Hepatocyte (in vitro differentiated cells): Measurements from ENCODE around the gene OLFML1.

Experiments used
- EZH2phosphoT487 ChIP-seq: fragments of 200-600 bp; sonication (generic); IDR thresholded peaks from one replicate; pipeline ENCODE4 v1.6.1; 2018; ENCODE audit warnings: antibody characterized with exemption, mild to moderate bottlenecking, low read depth, moderate library complexity; ENCODE audit not compliant: unreplicated experiment, severe bottlenecking
- TF ChIP-seq, protein P1 (sequence below): fragments of 200-600 bp; sonication (generic); IDR thresholded peaks from 2 replicates; pipeline ENCODE4 v1.5.1; 2016; ENCODE audit warnings: antibody characterized with exemption, mild to moderate bottlenecking; ENCODE audit not compliant: poor library complexity

DNA sequence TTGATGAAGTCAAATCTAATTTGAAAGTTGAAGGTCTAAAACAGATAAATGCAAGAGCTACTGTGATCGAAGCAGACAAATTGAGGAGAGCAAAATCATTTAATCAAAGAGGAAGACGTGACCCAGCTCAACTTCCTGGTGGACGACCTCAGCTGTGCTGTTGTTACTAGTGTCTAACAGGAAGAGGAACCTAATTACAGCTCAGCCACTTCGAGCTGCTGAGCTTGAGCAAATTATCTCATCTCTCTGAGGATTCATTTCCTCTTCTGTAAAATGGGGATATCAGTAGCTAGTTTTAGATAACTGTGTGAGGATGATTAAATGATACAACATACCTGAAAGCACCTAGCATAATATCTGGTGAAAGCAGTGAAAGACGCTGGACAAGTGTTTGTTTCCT, 48.6 kb upstream of the OLFML1 start:
- no peak for TF ChIP-seq EZH2phosphoT487
- TF ChIP-seq, protein P1, sequence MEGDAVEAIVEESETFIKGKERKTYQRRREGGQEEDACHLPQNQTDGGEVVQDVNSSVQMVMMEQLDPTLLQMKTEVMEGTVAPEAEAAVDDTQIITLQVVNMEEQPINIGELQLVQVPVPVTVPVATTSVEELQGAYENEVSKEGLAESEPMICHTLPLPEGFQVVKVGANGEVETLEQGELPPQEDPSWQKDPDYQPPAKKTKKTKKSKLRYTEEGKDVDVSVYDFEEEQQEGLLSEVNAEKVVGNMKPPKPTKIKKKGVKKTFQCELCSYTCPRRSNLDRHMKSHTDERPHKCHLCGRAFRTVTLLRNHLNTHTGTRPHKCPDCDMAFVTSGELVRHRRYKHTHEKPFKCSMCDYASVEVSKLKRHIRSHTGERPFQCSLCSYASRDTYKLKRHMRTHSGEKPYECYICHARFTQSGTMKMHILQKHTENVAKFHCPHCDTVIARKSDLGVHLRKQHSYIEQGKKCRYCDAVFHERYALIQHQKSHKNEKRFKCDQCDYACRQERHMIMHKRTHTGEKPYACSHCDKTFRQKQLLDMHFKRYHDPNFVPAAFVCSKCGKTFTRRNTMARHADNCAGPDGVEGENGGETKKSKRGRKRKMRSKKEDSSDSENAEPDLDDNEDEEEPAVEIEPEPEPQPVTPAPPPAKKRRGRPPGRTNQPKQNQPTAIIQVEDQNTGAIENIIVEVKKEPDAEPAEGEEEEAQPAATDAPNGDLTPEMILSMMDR: no peak
